Measurements from ENCODE around the gene PRR16. TPM values are rescaled to one million over a fixed set of nuclear protein-coding genes. Genes with fewer than 3 reads are reported as not detected.

The PRR16 gene
- total RNA-seq, 2 donors from 2014 or later = not detected

DNA sequence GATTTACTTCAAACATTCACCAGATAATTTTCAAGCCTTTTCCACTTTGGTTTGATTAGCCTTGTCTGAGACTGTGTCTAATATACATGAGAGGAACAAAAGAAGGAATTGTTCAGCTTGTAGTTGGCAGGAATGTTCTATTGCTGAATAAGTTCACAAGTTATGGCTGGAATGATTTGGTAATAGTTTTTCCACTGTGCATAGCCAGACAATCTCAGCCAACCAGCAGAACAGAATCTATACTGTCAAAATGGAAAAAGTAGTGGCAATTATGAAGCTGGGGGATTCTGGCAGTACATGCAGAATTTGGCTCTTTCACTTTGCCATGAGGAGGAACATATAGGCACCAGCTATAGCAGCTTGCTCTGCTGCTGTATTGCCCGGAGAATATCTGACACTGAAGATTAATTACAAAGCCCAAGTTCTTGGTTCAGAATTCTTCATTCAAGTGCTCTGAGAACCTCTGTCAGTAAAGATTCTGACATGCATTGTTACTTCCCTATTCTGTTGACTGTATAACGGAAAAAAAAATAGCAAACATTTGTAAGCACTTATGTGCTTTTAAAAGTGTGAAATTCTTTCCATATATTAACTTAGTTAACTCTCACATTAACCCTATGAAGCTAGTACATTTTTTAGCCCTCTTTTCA is 150.6 kb downstream of the PRR16 start:
- Mint-ChIP-seq H3K36me3 (ENCODE audit: insufficient read depth in 2 of 2) (no peaks in the 10 kb centered on the region), H3K9me3 (peaks cover 0 to 7% of the 10 kb centered on the region in 2 donors), H3K4me1 (ENCODE audit: low read depth) (no peaks in the 10 kb centered on the region), H3K27me3 (ENCODE audit: low read depth) (no peaks in the 10 kb centered on the region), H3K4me3 (no peak overlapping the region), H3K27ac (no peak overlapping the region)
- DNase-seq (no peak), ATAC-seq (replicated peaks in 1 of 2) (no peak)

DNA sequence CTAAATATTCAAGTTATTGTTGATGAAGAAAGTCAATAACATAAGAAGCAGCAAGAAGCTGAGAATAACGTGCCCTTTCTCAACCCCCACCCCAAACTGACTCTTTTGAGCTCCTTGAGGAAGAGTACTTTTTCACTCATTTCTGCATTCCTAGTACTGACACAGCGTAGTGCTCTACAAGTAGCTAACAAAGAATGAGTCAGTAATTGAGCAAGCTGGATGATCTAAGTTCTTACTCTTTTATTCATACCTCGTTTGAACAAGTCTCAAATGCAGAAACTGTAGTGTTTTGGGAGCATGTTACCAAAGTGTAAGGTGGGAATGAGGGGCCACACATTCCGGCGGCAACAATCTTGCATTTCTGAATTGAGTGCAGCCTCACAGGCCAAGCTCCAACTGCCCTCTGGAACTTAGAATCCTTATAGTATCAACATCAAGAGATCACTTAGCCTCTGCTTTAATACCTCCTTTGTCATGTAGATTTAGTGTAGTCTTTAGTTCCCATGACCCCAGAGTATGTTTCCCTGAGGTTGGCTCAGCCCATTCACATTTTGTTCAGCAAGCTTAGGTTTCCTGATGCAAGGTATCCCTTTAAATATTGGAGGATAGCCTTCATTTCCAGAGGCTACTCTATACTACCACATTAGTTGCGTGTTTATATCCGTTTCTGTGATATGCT is 152.0 kb downstream of the PRR16 start:
- ATAC-seq (replicated peaks in 1 of 2) (no peak), DNase-seq (no peak)
- H3K27ac Mint-ChIP-seq = no peak overlapping the region
- no peak overlapping the region for H3K4me3 Mint-ChIP-seq
- H3K4me1 Mint-ChIP-seq (ENCODE audit: low read depth) = no peaks in the 10 kb centered on the region
- peaks cover 3 to 4% of the 10 kb centered on the region in 2 donors for H3K9me3 Mint-ChIP-seq
- no peaks in the 10 kb centered on the region for H3K27me3 Mint-ChIP-seq (ENCODE audit: low read depth)
- no peaks in the 10 kb centered on the region for H3K36me3 Mint-ChIP-seq (ENCODE audit: insufficient read depth in 2 of 2)

GRCh38 chr5:120621339-120621738 is 157.2 kb downstream of the PRR16 start:
- H3K4me1 Mint-ChIP-seq (ENCODE audit: low read depth) = peaks cover 8% of the 10 kb centered on the region
- DNase-seq (no peak), ATAC-seq (replicated peaks in 1 of 2) (no peak)
- no peaks in the 10 kb centered on the region for H3K27me3 Mint-ChIP-seq (ENCODE audit: low read depth)
- no peaks in the 10 kb centered on the region for H3K36me3 Mint-ChIP-seq (ENCODE audit: insufficient read depth in 2 of 2)
- H3K9me3 Mint-ChIP-seq = peaks cover 7% of the 10 kb centered on the region in 2 donors
- H3K4me3 Mint-ChIP-seq = no peak overlapping the region
- no peak overlapping the region for H3K27ac Mint-ChIP-seq

DNA sequence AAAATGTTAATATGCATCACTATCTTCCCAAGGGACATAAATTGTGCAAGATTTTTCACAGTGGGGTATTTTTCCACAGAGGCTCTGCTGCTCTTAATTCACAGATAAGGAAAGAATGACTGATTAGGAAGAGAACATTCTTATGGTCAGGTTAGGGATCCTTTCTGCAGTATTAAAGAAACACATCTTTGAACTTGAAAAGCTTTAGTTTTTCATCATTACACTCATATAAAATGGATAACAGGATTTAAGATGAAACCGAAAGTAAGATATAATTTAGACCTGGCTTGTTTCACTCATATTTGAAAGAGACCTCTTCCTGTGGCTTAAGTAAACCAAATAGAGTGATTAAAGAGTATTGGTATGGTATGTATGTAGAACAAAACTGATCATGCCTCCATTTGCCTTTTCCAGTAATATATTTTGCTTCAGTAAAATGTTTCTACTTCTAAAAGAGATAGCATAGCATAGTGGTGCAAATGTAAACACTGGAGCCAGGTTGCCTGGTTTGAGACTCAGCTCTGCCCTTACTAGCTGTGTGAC is 160.0 kb downstream of the PRR16 start:
- ATAC-seq (replicated peaks in 1 of 2) = no peak
- H3K27ac Mint-ChIP-seq = no peak overlapping the region
- H3K4me3 Mint-ChIP-seq = no peak overlapping the region
- H3K4me1 Mint-ChIP-seq (ENCODE audit: low read depth) = peaks cover 8% of the 10 kb centered on the region
- H3K27me3 Mint-ChIP-seq (ENCODE audit: low read depth) = no peaks in the 10 kb centered on the region
- H3K9me3 Mint-ChIP-seq = peaks cover 5 to 7% of the 10 kb centered on the region in 2 donors
- no peaks in the 10 kb centered on the region for H3K36me3 Mint-ChIP-seq (ENCODE audit: insufficient read depth in 2 of 2)
- no peak for DNase-seq

DNA sequence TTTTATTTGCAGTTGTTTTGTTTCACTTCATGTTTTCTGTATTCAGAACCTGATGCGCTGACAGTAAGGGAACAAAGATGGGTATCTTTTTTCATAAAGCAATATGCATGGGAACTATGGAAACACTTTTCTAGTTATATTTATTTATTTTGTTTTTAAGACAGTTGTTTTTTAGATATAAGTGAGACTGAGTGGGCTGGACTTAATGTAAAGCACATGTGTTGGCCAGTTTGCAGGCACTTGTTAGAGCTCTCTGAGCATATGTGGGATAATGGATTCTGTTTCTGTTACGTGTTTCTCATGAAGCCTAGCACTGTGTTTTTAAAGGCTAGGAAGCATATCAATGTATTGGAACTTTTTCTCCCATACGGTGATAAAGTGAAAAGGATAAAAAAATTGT is 164.1 kb downstream of the PRR16 start:
- Mint-ChIP-seq H3K27ac (no peak overlapping the region), H3K4me3 (no peak overlapping the region), H3K4me1 (ENCODE audit: low read depth) (peaks cover 8% of the 10 kb centered on the region), H3K27me3 (ENCODE audit: low read depth) (no peaks in the 10 kb centered on the region), H3K9me3 (peaks cover 6 to 7% of the 10 kb centered on the region in 2 donors), H3K36me3 (ENCODE audit: insufficient read depth in 2 of 2) (no peaks in the 10 kb centered on the region)
- no peak for ATAC-seq (replicated peaks in 1 of 2)
- no peak for DNase-seq

DNA sequence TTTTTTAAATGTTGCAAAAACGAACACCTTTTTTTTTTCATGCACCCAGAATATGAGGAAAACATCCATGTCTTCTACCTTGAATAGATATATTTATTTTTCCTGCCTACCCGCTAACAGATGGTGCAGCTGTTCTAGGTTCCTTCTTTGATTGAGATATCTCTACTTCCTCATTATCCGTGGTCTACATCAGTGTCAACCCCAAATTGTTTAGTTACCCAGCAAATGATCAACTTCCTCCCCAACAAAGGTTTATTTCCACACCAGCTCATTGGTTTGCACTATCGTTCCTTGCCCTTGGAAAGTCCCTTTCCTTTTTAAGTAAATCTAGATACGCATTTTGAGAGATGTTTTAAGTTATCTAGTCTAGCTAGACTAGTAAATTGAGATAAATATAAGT is 166.4 kb downstream of the PRR16 start:
- no peaks in the 10 kb centered on the region for H3K36me3 Mint-ChIP-seq (ENCODE audit: insufficient read depth in 2 of 2)
- no peaks in the 10 kb centered on the region for H3K4me1 Mint-ChIP-seq (ENCODE audit: low read depth)
- H3K4me3 Mint-ChIP-seq = no peak overlapping the region
- no peak overlapping the region for H3K27ac Mint-ChIP-seq
- DNase-seq = no peak
- H3K27me3 Mint-ChIP-seq (ENCODE audit: low read depth) = no peaks in the 10 kb centered on the region
- H3K9me3 Mint-ChIP-seq = peaks cover 4 to 8% of the 10 kb centered on the region in 2 donors
- ATAC-seq (replicated peaks in 1 of 2) = no peak

DNA sequence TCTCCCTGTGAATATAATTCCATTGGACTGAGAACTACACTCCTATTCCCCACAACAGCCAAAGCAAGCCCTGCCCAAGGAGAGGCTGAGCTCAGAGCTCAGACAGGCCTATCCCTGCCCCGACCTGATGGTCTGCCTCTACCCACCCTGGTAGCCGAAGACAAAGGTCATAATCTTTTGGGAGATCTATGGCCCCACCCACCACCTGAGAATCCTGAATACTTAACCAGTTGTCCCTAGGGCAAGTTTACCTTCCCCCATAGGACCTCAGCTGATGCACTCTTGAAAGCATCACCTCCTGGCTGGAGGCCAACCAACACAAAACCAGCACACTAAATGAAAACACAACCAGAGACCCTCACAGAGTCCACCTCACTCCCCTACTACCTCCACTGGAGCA is 167.5 kb downstream of the PRR16 start:
- no peak for DNase-seq
- H3K27ac Mint-ChIP-seq = no peak overlapping the region
- no peak overlapping the region for H3K4me3 Mint-ChIP-seq
- no peaks in the 10 kb centered on the region for H3K4me1 Mint-ChIP-seq (ENCODE audit: low read depth)
- no peak for ATAC-seq (replicated peaks in 1 of 2)
- H3K9me3 Mint-ChIP-seq = peaks cover 4 to 14% of the 10 kb centered on the region in 2 donors
- H3K36me3 Mint-ChIP-seq (ENCODE audit: insufficient read depth in 2 of 2) = no peaks in the 10 kb centered on the region
- no peaks in the 10 kb centered on the region for H3K27me3 Mint-ChIP-seq (ENCODE audit: low read depth)

DNA sequence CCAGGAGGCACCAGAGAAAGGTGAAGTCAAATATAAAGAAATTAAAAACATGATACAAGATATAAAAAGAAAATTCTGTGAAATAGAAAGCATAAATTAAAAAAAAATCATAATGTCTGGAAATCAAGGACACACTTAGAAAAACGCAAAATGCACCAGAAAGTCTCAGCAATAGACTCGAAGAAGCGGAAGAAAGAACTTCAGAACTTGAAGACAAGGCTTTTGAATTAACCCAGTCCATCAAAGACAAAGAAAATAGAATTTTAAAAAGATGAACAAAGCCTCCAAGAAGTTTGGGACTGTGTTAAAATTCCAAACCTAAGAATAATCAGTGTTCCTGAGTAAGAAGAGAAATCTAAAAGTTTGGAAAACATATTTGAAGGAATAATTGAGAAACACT is 168.3 kb downstream of the PRR16 start:
- Mint-ChIP-seq H3K9me3 (peaks cover 4 to 14% of the 10 kb centered on the region in 2 donors), H3K4me1 (ENCODE audit: low read depth) (no peaks in the 10 kb centered on the region), H3K27me3 (ENCODE audit: low read depth) (no peaks in the 10 kb centered on the region), H3K36me3 (ENCODE audit: insufficient read depth in 2 of 2) (no peaks in the 10 kb centered on the region), H3K4me3 (no peak overlapping the region), H3K27ac (no peak overlapping the region)
- no peak for ATAC-seq (replicated peaks in 1 of 2)
- no peak for DNase-seq

GRCh38 chr5:120638449-120638848 is 174.3 kb downstream of the PRR16 start:
- Mint-ChIP-seq H3K36me3 (ENCODE audit: insufficient read depth in 2 of 2) (no peaks in the 10 kb centered on the region), H3K9me3 (peaks cover 2 to 14% of the 10 kb centered on the region in 2 donors), H3K4me1 (ENCODE audit: low read depth) (no peaks in the 10 kb centered on the region), H3K27me3 (ENCODE audit: low read depth) (no peaks in the 10 kb centered on the region), H3K4me3 (no peak overlapping the region), H3K27ac (no peak overlapping the region)
- ATAC-seq (replicated peaks in 1 of 2) = no peak
- DNase-seq = no peak

DNA sequence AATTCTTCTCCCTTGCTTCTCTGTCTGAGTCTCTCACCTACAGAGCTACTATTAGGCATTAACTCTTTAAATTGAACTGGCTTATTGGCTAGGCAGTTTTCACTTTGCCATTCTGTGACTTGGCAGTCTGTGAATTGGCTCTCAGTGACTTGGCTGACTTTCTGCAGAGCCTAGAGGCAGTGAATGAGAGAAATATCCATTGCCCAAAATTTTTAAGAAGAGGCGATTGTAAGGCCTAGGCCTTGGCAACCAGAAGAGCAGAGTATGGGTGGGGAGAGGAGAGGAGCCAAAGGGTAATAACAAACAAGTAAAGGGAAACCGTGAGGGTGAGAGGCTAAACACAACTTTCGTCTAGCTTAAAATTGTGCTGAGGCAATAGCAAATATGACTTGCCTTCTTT is 176.7 kb downstream of the PRR16 start:
- H3K36me3 Mint-ChIP-seq (ENCODE audit: insufficient read depth in 2 of 2) = no peaks in the 10 kb centered on the region
- ATAC-seq (replicated peaks in 1 of 2) (no peak), DNase-seq (no peak)
- H3K4me3 Mint-ChIP-seq = no peak overlapping the region
- no peaks in the 10 kb centered on the region for H3K27me3 Mint-ChIP-seq (ENCODE audit: low read depth)
- no peak overlapping the region for H3K27ac Mint-ChIP-seq
- H3K9me3 Mint-ChIP-seq = peaks cover 0 to 10% of the 10 kb centered on the region in 2 donors
- H3K4me1 Mint-ChIP-seq (ENCODE audit: low read depth) = no peaks in the 10 kb centered on the region

DNA sequence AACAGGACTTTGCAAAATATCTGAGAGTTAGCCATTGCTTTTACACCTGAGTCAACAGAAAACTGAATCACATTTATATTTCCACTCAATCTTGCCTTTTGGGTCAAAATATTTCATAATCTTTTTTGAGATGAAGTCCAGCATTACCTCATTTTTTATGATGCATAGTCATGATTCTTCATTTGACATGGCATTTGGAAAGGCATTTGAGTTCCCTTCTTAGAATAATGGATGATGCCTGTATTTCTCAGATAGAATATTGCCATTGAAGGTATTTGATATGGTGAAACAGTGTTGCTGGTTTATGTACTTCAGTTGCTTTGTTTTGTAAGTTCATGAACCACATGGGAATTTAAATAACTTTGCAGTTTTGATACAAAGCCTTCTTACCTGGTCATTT is 180.4 kb downstream of the PRR16 start:
- no peaks in the 10 kb centered on the region for H3K27me3 Mint-ChIP-seq (ENCODE audit: low read depth)
- H3K4me1 Mint-ChIP-seq (ENCODE audit: low read depth) = no peaks in the 10 kb centered on the region
- peaks cover 4 to 5% of the 10 kb centered on the region in 2 donors for H3K9me3 Mint-ChIP-seq
- DNase-seq = no peak
- H3K4me3 Mint-ChIP-seq = no peak overlapping the region
- H3K27ac Mint-ChIP-seq = no peak overlapping the region
- no peaks in the 10 kb centered on the region for H3K36me3 Mint-ChIP-seq (ENCODE audit: insufficient read depth in 2 of 2)
- ATAC-seq (replicated peaks in 1 of 2) = no peak

GRCh38 chr5:120655828-120656435 is 191.8 kb downstream of the PRR16 start:
- no peak for DNase-seq
- H3K4me3 Mint-ChIP-seq = no peak overlapping the region
- H3K9me3 Mint-ChIP-seq = peaks cover 3 to 5% of the 10 kb centered on the region in 2 donors
- no peak for ATAC-seq (replicated peaks in 1 of 2)
- H3K27ac Mint-ChIP-seq = no peak overlapping the region
- H3K36me3 Mint-ChIP-seq (ENCODE audit: insufficient read depth in 2 of 2) = no peaks in the 10 kb centered on the region
- H3K4me1 Mint-ChIP-seq (ENCODE audit: low read depth) = no peaks in the 10 kb centered on the region
- H3K27me3 Mint-ChIP-seq (ENCODE audit: low read depth) = no peaks in the 10 kb centered on the region

- ATAC-seq (replicated peaks in 1 of 2) (no peak), DNase-seq (no peak)
- H3K9me3 Mint-ChIP-seq = peaks cover 5 to 9% of the 10 kb centered on the region in 2 donors
- no peaks in the 10 kb centered on the region for H3K27me3 Mint-ChIP-seq (ENCODE audit: low read depth)
- no peak overlapping the region for H3K27ac Mint-ChIP-seq
- H3K4me3 Mint-ChIP-seq = no peak overlapping the region
- H3K36me3 Mint-ChIP-seq (ENCODE audit: insufficient read depth in 2 of 2) = peaks cover 0 to 2% of the 10 kb centered on the region in 2 donors
- no peaks in the 10 kb centered on the region for H3K4me1 Mint-ChIP-seq (ENCODE audit: low read depth)
These were observed 193.0 kb downstream of the PRR16 start for GRCh38 chr5:120657104-120657503.

All from activated T-cell treated with anti-CD3 and anti-CD28 coated beads, Interleukin-2, amount 50 U/mL, for 72 hours (primary cell).